ENCODE results near the gene C11orf52.

The C11orf52 gene

DNA sequence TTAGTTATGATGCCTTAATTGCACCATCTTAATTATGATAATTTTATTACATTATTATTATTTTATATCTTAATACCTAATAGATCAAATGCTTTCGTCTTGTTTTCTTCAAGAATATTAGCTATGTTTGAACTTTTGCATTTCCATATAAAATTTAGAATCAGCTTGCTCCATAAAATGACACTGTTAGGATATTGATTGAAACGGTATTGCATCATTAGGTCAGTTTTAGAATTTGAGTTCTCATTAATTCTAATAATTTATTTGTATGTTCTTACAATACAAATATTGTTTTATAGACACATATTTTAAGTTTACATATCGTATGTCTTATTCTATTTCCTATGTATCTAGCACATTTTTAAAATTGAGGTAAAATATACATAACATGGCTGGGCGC is 32.7 kb upstream of the C11orf52 start:
- no peak for TF ChIP-seq TAF1 (IDR thresholded peaks at IDR 0.05; ENCODE audit: low read depth, low read length)
- no peak for TF ChIP-seq POU2F2 (IDR thresholded peaks at IDR 0.05; ENCODE audit: low read depth, low read length)
- no peak for TF ChIP-seq SPI1 (IDR thresholded peaks at IDR 0.05; ENCODE audit: low read depth, low read length)
- TF ChIP-seq POLR2A (IDR thresholded peaks at IDR 0.05; ENCODE audit: low read depth, low read length), result no peak
- no peak for TF ChIP-seq PAX5 (IDR thresholded peaks at IDR 0.05; ENCODE audit: insufficient read depth, low read length, severe bottlenecking)
- TF ChIP-seq POLR2AphosphoS5 (IDR thresholded peaks at IDR 0.05; ENCODE audit: low read depth, low read length), result no peak
- FAIRE-seq (no peak), DNase-seq (ENCODE audit: insufficient read length, low spot score) (no peak)

DNA sequence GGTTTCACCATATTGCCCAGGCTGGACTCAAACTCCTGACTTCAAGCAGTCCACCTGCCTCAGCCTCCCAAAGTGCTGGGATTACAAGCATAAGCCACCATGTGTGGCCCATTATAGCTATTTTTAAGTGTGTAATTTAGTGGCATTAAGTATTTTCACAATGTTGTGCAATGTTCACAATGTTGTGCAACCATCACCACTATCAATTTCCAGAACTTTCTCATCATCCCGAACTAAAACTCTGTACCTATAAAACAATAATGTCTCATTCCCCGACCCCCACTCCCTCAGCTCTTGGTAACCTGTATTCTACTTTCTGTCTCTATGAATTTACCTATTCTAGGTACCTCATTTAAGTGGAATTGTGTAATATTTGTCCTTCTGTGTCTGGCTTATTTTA is 31.9 kb upstream of the C11orf52 start:
- TF ChIP-seq POU2F2 (IDR thresholded peaks at IDR 0.05; ENCODE audit: low read depth, low read length) (no peak), SPI1 (IDR thresholded peaks at IDR 0.05; ENCODE audit: low read depth, low read length) (no peak), TAF1 (IDR thresholded peaks at IDR 0.05; ENCODE audit: low read depth, low read length) (no peak), PAX5 (IDR thresholded peaks at IDR 0.05; ENCODE audit: insufficient read depth, low read length, severe bottlenecking) (no peak), POLR2AphosphoS5 (IDR thresholded peaks at IDR 0.05; ENCODE audit: low read depth, low read length) (no peak), POLR2A (IDR thresholded peaks at IDR 0.05; ENCODE audit: low read depth, low read length) (no peak)
- no peak for FAIRE-seq
- no peak for DNase-seq (ENCODE audit: insufficient read length, low spot score)

DNA sequence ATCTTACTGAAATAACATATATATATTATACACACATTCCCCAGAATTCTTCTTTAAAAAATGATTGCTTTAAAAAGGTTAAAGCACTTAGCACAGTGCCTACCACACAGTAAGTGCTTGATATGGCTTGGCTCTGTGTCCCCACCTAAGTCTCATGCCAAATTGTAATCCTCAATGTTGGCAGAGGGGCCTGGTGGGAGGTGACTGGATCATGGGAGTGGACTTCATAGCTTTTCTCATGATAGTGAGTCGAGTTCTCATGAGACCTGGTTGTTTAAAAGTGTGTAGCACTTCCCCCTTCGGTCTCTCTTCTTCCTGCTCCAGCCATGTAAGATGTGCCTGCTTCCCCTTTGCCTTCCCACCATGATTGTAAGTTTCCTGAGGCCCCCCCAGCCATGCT is 13.3 kb upstream of the C11orf52 start:
- FAIRE-seq (no peak), DNase-seq (ENCODE audit: insufficient read length, low spot score) (no peak)
- TF ChIP-seq SPI1 (IDR thresholded peaks at IDR 0.05; ENCODE audit: low read depth, low read length) (no peak), POU2F2 (IDR thresholded peaks at IDR 0.05; ENCODE audit: low read depth, low read length) (no peak), POLR2AphosphoS5 (IDR thresholded peaks at IDR 0.05; ENCODE audit: low read depth, low read length) (no peak), TAF1 (IDR thresholded peaks at IDR 0.05; ENCODE audit: low read depth, low read length) (no peak), POLR2A (IDR thresholded peaks at IDR 0.05; ENCODE audit: low read depth, low read length) (no peak), PAX5 (IDR thresholded peaks at IDR 0.05; ENCODE audit: insufficient read depth, low read length, severe bottlenecking) (no peak)

DNA sequence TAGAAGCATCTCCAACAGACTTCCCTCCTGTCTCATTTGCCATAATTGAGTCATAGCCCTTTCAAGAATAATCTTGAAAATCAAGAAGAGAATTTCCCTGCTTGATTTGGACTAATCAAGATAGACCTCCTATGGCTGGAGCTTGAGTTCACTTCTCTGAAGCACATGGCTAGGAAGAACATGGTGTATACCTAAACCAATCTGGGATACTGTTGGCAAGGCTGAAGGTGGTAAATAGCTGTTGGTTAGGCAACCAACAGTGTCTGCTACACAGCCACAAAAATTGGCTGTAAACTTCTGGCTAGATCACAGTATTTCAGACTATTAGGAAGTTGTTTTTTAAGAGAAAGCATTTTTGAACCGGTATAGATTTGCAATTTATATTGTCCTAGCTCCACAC is 12.0 kb upstream of the C11orf52 start:
- no peak for DNase-seq (ENCODE audit: insufficient read length, low spot score)
- TF ChIP-seq PAX5 (IDR thresholded peaks at IDR 0.05; ENCODE audit: insufficient read depth, low read length, severe bottlenecking), result no peak
- TF ChIP-seq POU2F2 (IDR thresholded peaks at IDR 0.05; ENCODE audit: low read depth, low read length), result no peak
- TF ChIP-seq POLR2AphosphoS5 (IDR thresholded peaks at IDR 0.05; ENCODE audit: low read depth, low read length), result no peak
- no peak for TF ChIP-seq SPI1 (IDR thresholded peaks at IDR 0.05; ENCODE audit: low read depth, low read length)
- no peak for TF ChIP-seq TAF1 (IDR thresholded peaks at IDR 0.05; ENCODE audit: low read depth, low read length)
- no peak for TF ChIP-seq POLR2A (IDR thresholded peaks at IDR 0.05; ENCODE audit: low read depth, low read length)
- FAIRE-seq, result no peak

DNA sequence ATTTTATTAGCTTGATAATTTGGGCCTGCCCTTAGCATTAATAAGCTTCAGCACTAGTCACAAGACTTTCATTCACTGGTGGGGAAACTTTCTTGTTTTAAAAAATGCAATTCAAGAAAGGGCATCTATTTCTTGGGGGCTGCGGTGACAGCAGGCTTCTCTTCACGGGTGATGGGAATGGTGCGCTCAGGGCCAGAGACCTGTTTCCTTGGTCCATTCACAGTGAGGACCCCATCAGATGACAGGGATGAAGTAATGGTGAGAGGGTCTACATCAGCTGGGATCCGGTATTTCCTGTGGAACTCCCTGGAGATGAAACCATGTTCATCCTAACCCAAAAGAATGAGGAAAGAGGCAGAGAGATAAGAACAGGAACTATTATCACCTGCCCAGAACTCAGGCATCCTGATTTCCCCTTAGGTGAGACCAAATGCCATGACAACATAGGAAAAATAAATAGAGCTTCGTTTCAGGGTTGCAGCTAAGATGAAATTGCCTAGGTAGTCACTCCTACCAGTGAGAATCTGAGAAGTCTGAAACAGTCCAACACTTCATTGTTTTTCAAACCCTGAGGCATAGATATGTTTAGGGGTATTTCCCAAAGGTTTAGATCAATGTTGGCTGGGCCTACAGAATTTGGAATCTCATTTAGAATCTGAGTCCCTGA is 9.9 kb upstream of the C11orf52 start:
- TF ChIP-seq TAF1 (IDR thresholded peaks at IDR 0.05; ENCODE audit: low read depth, low read length), result no peak
- TF ChIP-seq POU2F2 (IDR thresholded peaks at IDR 0.05; ENCODE audit: low read depth, low read length), result no peak
- no peak for TF ChIP-seq POLR2AphosphoS5 (IDR thresholded peaks at IDR 0.05; ENCODE audit: low read depth, low read length)
- no peak for TF ChIP-seq POLR2A (IDR thresholded peaks at IDR 0.05; ENCODE audit: low read depth, low read length)
- TF ChIP-seq PAX5 (IDR thresholded peaks at IDR 0.05; ENCODE audit: insufficient read depth, low read length, severe bottlenecking), result no peak
- TF ChIP-seq SPI1 (IDR thresholded peaks at IDR 0.05; ENCODE audit: low read depth, low read length), result no peak
- DNase-seq (ENCODE audit: insufficient read length, low spot score), result no peak
- FAIRE-seq, result no peak

DNA sequence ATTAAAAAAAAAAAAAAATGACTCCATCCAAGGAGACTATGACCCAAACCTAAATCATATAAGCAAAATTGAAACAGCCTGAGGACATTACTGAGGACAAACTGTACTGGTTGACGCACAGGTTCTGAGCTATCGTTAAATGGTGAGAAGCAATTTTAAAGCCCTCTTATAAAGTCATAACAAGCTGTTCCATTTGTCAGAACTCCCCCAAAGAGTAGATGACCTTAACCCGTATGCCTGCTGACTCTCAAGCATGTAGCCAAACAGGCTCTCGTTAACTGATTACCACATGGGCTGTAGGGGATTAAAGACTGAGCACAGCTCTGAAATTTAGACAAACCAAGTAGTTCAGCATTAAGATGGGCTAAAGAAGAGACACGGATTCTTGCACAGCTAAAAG is 9.3 kb upstream of the C11orf52 start:
- DNase-seq (ENCODE audit: insufficient read length, low spot score) (no peak), FAIRE-seq (no peak)
- TF ChIP-seq TAF1 (IDR thresholded peaks at IDR 0.05; ENCODE audit: low read depth, low read length) (no peak), POLR2AphosphoS5 (IDR thresholded peaks at IDR 0.05; ENCODE audit: low read depth, low read length) (no peak), POLR2A (IDR thresholded peaks at IDR 0.05; ENCODE audit: low read depth, low read length) (no peak), SPI1 (IDR thresholded peaks at IDR 0.05; ENCODE audit: low read depth, low read length) (no peak), PAX5 (IDR thresholded peaks at IDR 0.05; ENCODE audit: insufficient read depth, low read length, severe bottlenecking) (no peak), POU2F2 (IDR thresholded peaks at IDR 0.05; ENCODE audit: low read depth, low read length) (no peak)

DNA sequence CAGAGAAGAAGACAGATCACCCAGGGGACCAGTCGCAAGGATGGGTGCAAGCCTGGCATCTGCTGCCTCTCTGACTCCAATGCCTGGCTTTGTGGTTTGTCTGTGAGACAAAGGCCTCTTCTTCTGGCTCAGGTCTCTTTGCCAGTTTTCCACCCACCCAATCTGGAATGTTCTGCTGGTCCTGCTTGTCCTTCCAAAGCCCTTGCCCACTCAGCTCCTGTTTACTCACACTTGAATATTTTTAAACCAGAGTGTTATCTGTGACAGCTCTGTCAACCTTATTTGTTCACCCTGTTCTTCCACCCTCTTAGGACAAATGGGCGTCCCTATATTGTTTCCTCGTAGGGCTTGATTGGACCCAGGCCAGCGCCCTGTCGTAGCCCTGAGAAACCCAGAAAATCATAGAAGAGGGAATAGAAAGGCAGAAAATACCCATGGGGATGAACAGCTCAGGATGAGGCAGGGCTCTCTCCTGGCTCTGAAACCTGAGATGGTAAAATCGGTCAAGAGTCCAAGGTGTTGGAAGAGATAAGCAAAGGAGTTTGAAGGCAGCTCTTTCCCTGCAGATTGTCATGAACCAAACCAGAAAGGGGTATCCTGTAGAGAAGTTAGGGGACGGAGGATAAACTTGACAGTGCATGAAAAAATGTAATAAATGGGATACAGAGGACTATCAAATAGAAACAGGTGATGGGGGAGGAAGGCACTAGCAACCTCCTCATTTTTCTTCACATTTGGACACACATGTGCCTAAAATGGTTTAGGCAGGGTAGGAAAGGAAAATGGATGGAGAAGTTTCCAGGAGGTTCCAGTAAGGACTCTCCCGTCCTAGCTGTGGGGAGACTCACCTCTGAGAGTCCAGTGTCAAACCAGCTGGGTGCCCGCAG is 7.8 kb upstream of the C11orf52 start:
- no peak for DNase-seq (ENCODE audit: insufficient read length, low spot score)
- no peak for FAIRE-seq
- TF ChIP-seq POLR2A (IDR thresholded peaks at IDR 0.05; ENCODE audit: low read depth, low read length) (no peak), POLR2AphosphoS5 (IDR thresholded peaks at IDR 0.05; ENCODE audit: low read depth, low read length) (no peak), SPI1 (IDR thresholded peaks at IDR 0.05; ENCODE audit: low read depth, low read length) (no peak), PAX5 (IDR thresholded peaks at IDR 0.05; ENCODE audit: insufficient read depth, low read length, severe bottlenecking) (no peak), POU2F2 (IDR thresholded peaks at IDR 0.05; ENCODE audit: low read depth, low read length) (no peak), TAF1 (IDR thresholded peaks at IDR 0.05; ENCODE audit: low read depth, low read length) (no peak)

DNA sequence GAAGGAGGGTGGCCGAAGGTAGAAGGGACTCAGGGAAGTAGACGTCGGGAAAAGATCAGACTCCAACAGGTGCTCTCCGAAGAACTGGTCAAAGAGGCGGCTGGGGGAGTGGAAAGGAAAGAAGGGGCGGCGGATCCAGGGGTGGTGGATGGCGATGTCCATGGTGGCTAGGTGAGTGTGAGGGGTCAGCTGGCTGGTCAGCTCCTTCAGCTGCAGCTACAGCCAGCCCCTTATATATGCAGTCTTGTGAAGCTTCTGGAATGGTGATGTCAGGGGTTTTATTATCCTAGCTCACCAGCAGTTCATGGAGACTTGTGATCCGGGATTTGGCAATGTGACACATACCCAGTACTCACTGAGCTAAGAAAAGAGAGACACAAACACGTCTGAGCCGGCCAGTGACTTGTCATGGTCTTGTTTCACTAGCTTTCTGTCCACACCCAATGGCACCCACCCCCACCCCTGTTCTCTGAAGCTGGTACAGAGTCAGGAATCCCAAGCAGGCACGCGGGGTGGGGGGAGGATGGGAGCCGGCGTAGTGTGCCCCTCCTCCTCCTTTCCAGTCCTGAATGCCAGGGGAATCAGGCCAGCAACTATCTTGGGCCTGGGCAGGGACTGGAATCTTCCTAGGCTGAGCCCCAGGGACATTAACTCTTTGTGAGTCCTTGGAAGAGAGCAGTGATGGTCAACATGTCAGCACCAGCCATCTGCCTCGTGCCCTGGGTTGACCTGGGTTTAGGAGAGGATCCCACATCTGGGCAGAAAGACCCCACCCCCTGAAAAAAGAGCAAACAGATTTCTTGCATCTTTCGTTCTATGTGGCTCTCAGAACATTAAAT is 6.9 kb upstream of the C11orf52 start, which contains the start of gene CRYAB:
Gene CRYAB, minus strand, starts transcription at position 208 of the 839 bp plus-strand sequence. Its CDS starts 46 bp downstream, at position 162.
- no peak for TF ChIP-seq POLR2AphosphoS5 (IDR thresholded peaks at IDR 0.05; ENCODE audit: low read depth, low read length)
- TF ChIP-seq SPI1 (IDR thresholded peaks at IDR 0.05; ENCODE audit: low read depth, low read length), result no peak
- no peak for TF ChIP-seq TAF1 (IDR thresholded peaks at IDR 0.05; ENCODE audit: low read depth, low read length)
- no peak for TF ChIP-seq POU2F2 (IDR thresholded peaks at IDR 0.05; ENCODE audit: low read depth, low read length)
- no peak for TF ChIP-seq PAX5 (IDR thresholded peaks at IDR 0.05; ENCODE audit: insufficient read depth, low read length, severe bottlenecking)
- no peak for TF ChIP-seq POLR2A (IDR thresholded peaks at IDR 0.05; ENCODE audit: low read depth, low read length)
- DNase-seq (ENCODE audit: insufficient read length, low spot score) (no peak), FAIRE-seq (no peak)
